ENCODE data around the gene RASGEF1B.
"Not testable (repeated sequence)": the region's sequence is repeated elsewhere in the genome, so short reads cannot be mapped to it uniquely, and the experiment has no call there.

RASGEF1B gene

GRCh38 chr4:81436096-81436495 lies 35.6 kb downstream of the RASGEF1B start:
- no peak for DNase-seq (ENCODE audit: extremely low read depth in 1 of 2, low read depth in 1 of 2)

GRCh38 chr4:81432825-81433224 lies 38.9 kb downstream of the RASGEF1B start:
- DNase-seq (ENCODE audit: extremely low read depth in 1 of 2, low read depth in 1 of 2): no peak

GRCh38 chr4:81431971-81432370 lies 39.7 kb downstream of the RASGEF1B start:
- DNase-seq (ENCODE audit: extremely low read depth in 1 of 2, low read depth in 1 of 2): no peak

GRCh38 chr4:81429607-81430006 lies 42.1 kb downstream of the RASGEF1B start:
- DNase-seq (ENCODE audit: extremely low read depth in 1 of 2, low read depth in 1 of 2): no peak

GRCh38 chr4:81429031-81429430 lies 42.7 kb downstream of the RASGEF1B start:
- no peak for DNase-seq (ENCODE audit: extremely low read depth in 1 of 2, low read depth in 1 of 2)

GRCh38 chr4:81428002-81428401 lies 43.7 kb downstream of the RASGEF1B start:
- DNase-seq (ENCODE audit: extremely low read depth in 1 of 2, low read depth in 1 of 2): no peak

GRCh38 chr4:81427344-81427821 lies 44.3 kb downstream of the RASGEF1B start:
- DNase-seq (ENCODE audit: extremely low read depth in 1 of 2, low read depth in 1 of 2): no peak

GRCh38 chr4:81426770-81427289 lies 44.9 kb downstream of the RASGEF1B start:
- DNase-seq (ENCODE audit: extremely low read depth in 1 of 2, low read depth in 1 of 2): no peak

- no peak for DNase-seq (ENCODE audit: extremely low read depth in 1 of 2, low read depth in 1 of 2)
These were observed 46.6 kb downstream of the RASGEF1B start for GRCh38 chr4:81424816-81425755.

GRCh38 chr4:81424336-81424735 lies 47.4 kb downstream of the RASGEF1B start:
- no peak for DNase-seq (ENCODE audit: extremely low read depth in 1 of 2, low read depth in 1 of 2)

- no peak for DNase-seq (ENCODE audit: extremely low read depth in 1 of 2, low read depth in 1 of 2)
These were observed 49.1 kb downstream of the RASGEF1B start for GRCh38 chr4:81422595-81422994.

GRCh38 chr4:81421346-81422218 lies 50.1 kb downstream of the RASGEF1B start:
- no peak for DNase-seq (ENCODE audit: extremely low read depth in 1 of 2, low read depth in 1 of 2)

- DNase-seq (ENCODE audit: extremely low read depth in 1 of 2, low read depth in 1 of 2): no peak
These were observed 53.1 kb downstream of the RASGEF1B start for GRCh38 chr4:81418572-81418971.

GRCh38 chr4:81412946-81413495 lies 58.7 kb downstream of the RASGEF1B start:
- DNase-seq (ENCODE audit: extremely low read depth in 1 of 2, low read depth in 1 of 2): no peak

- DNase-seq (ENCODE audit: extremely low read depth in 1 of 2, low read depth in 1 of 2): no peak
These were observed 61.0 kb downstream of the RASGEF1B start for GRCh38 chr4:81410680-81411079.

GRCh38 chr4:81409836-81410235 lies 61.9 kb downstream of the RASGEF1B start:
- no peak for DNase-seq (ENCODE audit: extremely low read depth in 1 of 2, low read depth in 1 of 2)

- DNase-seq (ENCODE audit: extremely low read depth in 1 of 2, low read depth in 1 of 2): no peak
These were observed 63.4 kb downstream of the RASGEF1B start for GRCh38 chr4:81408341-81408740.

- DNase-seq (ENCODE audit: extremely low read depth in 1 of 2, low read depth in 1 of 2): no peak
These were observed 64.0 kb downstream of the RASGEF1B start for GRCh38 chr4:81407726-81408125.

GRCh38 chr4:81406481-81406880 lies 65.2 kb downstream of the RASGEF1B start:
- DNase-seq (ENCODE audit: extremely low read depth in 1 of 2, low read depth in 1 of 2): not testable (repeated sequence)

- peak in 1 of 2 donors; percentile 12 for DNase-seq (ENCODE audit: extremely low read depth in 1 of 2, low read depth in 1 of 2)
These were observed 65.8 kb downstream of the RASGEF1B start for GRCh38 chr4:81405900-81406401.

- DNase-seq (ENCODE audit: extremely low read depth in 1 of 2, low read depth in 1 of 2): no peak
These were observed 67.0 kb downstream of the RASGEF1B start for GRCh38 chr4:81404741-81405140.

All from stimulated activated CD8-positive, alpha-beta memory T cell treated with anti-CD3 and anti-CD28 coated beads, Interleukin-7, amount 100 ng/mL, for 48 hours (primary cell).